ENCODE data around the gene WDR33.

- TF ChIP-seq GATA2 (IDR thresholded peaks at IDR 0.05; ENCODE audit: low read depth, low read length): no peak
- no peak for TF ChIP-seq GATA3 (IDR thresholded peaks at IDR 0.05; ENCODE audit: low read depth, low read length)
These were observed 152.1 kb downstream of the WDR33 start for GRCh38 chr2:127658641-127659407.

All from SH-SY5Y (cell line).